Adrenal gland (tissue), 5 donors: ENCODE measurements around the gene UBN1.

Experiments
- POLR2A ChIP-seq, 2 donors: fragments of 450-650 bp; IDR thresholded peaks; one replicate each; pipeline ENCODE4 v1.6.1; 2017; ENCODE audit warnings: antibody characterized with exemption in 2 of 2, mild to moderate bottlenecking in 2 of 2, moderate library complexity in 1 of 2
- TF ChIP-seq, protein P1 (sequence below), 6 experiments: fragments of 450-650 bp in 4 of 6; fragments of 200-600 bp in 2 of 6; sonication (generic) in 1 of 6; IDR thresholded peaks; 1 replicate in 5 of 6; 2 replicates in 1 of 6; pipeline versions ENCODE4 v1.5.1 to v1.8.0; 2016 to 2021; ENCODE audit warnings: antibody characterized with exemption in 6 of 6, mild to moderate bottlenecking in 2 of 6, moderate library complexity in 1 of 6
- donor health status: DM: no; HTN: no; CAD: no.

DNA sequence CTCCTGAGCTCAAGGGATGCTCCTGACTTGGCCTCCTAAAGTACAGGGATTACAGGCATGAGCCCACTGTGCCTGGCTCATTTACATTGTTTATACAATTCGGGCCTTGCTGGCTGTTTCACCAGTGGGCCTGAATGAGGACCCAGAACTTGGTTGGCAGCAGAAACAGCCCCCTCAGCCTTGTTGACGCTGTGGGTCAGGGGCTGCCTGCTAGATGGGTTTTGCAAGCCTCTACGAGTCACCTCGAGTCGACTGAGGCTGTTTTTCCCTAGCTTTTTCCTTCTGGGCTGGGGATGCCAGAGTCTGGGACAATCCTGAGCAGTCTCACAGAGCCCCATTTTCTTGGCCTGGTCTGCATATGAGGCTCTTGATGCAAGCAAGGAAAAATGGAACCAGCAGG is 73.5 kb downstream of the UBN1 start:
- TF ChIP-seq, protein P1, sequence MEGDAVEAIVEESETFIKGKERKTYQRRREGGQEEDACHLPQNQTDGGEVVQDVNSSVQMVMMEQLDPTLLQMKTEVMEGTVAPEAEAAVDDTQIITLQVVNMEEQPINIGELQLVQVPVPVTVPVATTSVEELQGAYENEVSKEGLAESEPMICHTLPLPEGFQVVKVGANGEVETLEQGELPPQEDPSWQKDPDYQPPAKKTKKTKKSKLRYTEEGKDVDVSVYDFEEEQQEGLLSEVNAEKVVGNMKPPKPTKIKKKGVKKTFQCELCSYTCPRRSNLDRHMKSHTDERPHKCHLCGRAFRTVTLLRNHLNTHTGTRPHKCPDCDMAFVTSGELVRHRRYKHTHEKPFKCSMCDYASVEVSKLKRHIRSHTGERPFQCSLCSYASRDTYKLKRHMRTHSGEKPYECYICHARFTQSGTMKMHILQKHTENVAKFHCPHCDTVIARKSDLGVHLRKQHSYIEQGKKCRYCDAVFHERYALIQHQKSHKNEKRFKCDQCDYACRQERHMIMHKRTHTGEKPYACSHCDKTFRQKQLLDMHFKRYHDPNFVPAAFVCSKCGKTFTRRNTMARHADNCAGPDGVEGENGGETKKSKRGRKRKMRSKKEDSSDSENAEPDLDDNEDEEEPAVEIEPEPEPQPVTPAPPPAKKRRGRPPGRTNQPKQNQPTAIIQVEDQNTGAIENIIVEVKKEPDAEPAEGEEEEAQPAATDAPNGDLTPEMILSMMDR (IDR thresholded peaks at IDR 0.05): no peak
- no peak for TF ChIP-seq POLR2A (IDR thresholded peaks at IDR 0.05)
